SK-N-SH (cell line): ENCODE results near the gene KRTAP5-5. TPM values are rescaled to one million over a fixed set of nuclear protein-coding genes. Genes with fewer than 3 reads are reported as not detected.

Experiments
- CTCF ChIA-PET: fragments of 300-600, 350-600 bp; formaldehyde crosslinking; extraction: SDS; loops from one replicate; lab custom pipeline; 2021; lab: Yijun Ruan, JAX
- POLR2A ChIA-PET: fragments of 350-600 bp; sonication (Branson Sonifier 250); formaldehyde crosslinking; extraction: SDS; loops from one replicate; lab custom pipeline; 2020; ENCODE audit warnings: antibody characterized with exemption, inconsistent platforms; lab: Yijun Ruan, JAX
- DNase-seq: peaks from one replicate; pipeline ENCODE4 v3.0.0; 2012
- H2AFZ ChIP-seq: fragments of 200-600 bp; sonication (generic); 2 replicates; pipeline ENCODE4 v1.8.1; 2016; ENCODE audit warnings: antibody characterized with exemption, mild to moderate bottlenecking, low read depth
- H3F3A ChIP-seq: fragments of 200-600 bp; sonication (generic); replicated peaks from 2 replicates; pipeline ENCODE3; 2016; ENCODE audit warnings: antibody characterized with exemption, mild to moderate bottlenecking; ENCODE audit not compliant: insufficient read depth
- H3K27ac ChIP-seq, 2 experiments: fragments of 200-500 bp in 1 of 2; fragments of 200-600 bp in 1 of 2; sonication (Bioruptor generic) in 1 of 2; sonication (generic), shearing (Covaris generic) in 1 of 2; 2 replicates each; pipeline versions ENCODE4 v1.5.1 to v1.6.1; 2014 to 2016; ENCODE audit warnings: low read depth in 2 of 2, inconsistent platforms in 1 of 2, low read length in 1 of 2, mild to moderate bottlenecking in 1 of 2, mixed read lengths in 1 of 2
- H3K27me3 ChIP-seq: fragments of 200-600 bp; sonication (generic), shearing (Covaris generic); 2 replicates; pipeline ENCODE4 v1.6.1; 2016; ENCODE audit warnings: mixed run types; ENCODE audit not compliant: insufficient read depth
- H3K36me3 ChIP-seq, 2 experiments: fragments of 200-500 bp in 1 of 2; fragments of 200-600 bp in 1 of 2; sonication (Bioruptor generic) in 1 of 2; sonication (generic) in 1 of 2; replicated peaks in 1 of 2; 2 replicates each; pipeline versions ENCODE3 to v1.5.1; 2014 to 2016; ENCODE audit warnings: low read length in 1 of 2, mild to moderate bottlenecking in 1 of 2; ENCODE audit not compliant: insufficient read depth in 2 of 2, control insufficient read depth in 1 of 2
- H3K4me1 ChIP-seq, 2 experiments: fragments of 200-500 bp in 1 of 2; fragments of 200-600 bp in 1 of 2; sonication (Bioruptor generic) in 1 of 2; sonication (generic), shearing (Covaris generic) in 1 of 2; 2 replicates each; pipeline versions ENCODE4 v1.5.1 to v1.6.1; 2014 to 2016; ENCODE audit warnings: low read depth in 1 of 2, low read length in 1 of 2, mixed run types in 1 of 2; ENCODE audit not compliant: insufficient read depth in 2 of 2, control insufficient read depth in 1 of 2
- H3K4me2 ChIP-seq: fragments of 200-600 bp; sonication (generic), shearing (Covaris generic); 2 replicates; pipeline ENCODE4 v1.6.1; 2017; ENCODE audit warnings: mixed run types
- H3K4me3 ChIP-seq, 2 experiments: fragments of 200-500 bp in 1 of 2; fragments of 200-600 bp in 1 of 2; sonication (Bioruptor generic) in 1 of 2; sonication (generic), shearing (Covaris generic) in 1 of 2; 2 replicates each; pipeline versions ENCODE4 v1.5.1 to v1.8.1; 2014 to 2016; ENCODE audit warnings: low read depth in 2 of 2, inconsistent platforms in 1 of 2, low read length in 1 of 2, mild to moderate bottlenecking in 1 of 2, mixed read lengths in 1 of 2, moderate library complexity in 1 of 2
- H3K79me2 ChIP-seq: fragments of 200-600 bp; sonication (generic); 2 replicates; pipeline ENCODE4 v1.8.1; 2017; ENCODE audit warnings: mild to moderate bottlenecking; ENCODE audit not compliant: insufficient read depth
- H3K9ac ChIP-seq: fragments of 200-600 bp; sonication (generic); 2 replicates; pipeline ENCODE4 v1.6.1; 2017; ENCODE audit warnings: mixed run types
- H3K9me2 ChIP-seq: fragments of 200-600 bp; sonication (generic); 2 replicates; pipeline ENCODE4 v1.6.1; 2017; ENCODE audit warnings: mixed run types
- H3K9me3 ChIP-seq: fragments of 200-600 bp; sonication (generic); 2 replicates; pipeline ENCODE4 v1.6.1; 2017; ENCODE audit warnings: mixed run types, mild to moderate bottlenecking, moderate library complexity
- H4K20me1 ChIP-seq: fragments of 200-600 bp; sonication (generic); 2 replicates; pipeline ENCODE4 v1.6.1; 2017; ENCODE audit warnings: mild to moderate bottlenecking, mixed run types; ENCODE audit not compliant: insufficient read depth
- GABPA ChIP-seq: IDR thresholded peaks from 2 replicates; pipeline ENCODE4 v1.4.0; 2012; ENCODE audit warnings: low read depth, mild to moderate bottlenecking
- TCF12 ChIP-seq: IDR thresholded peaks from 2 replicates; pipeline ENCODE4 v1.4.0; 2012
- WGBS: methylation state at CpG from one replicate; pipeline ENCODE4 v1.1.6; 2017; ENCODE audit warnings: low lambda C conversion rate; 5-methylcytosine and 5-hydroxymethylcytosine counted together
- polyA plus RNA-seq, 3 experiments: library from polyadenylated mRNA; depleted of rRNA; stranded (reverse); fragments of >200 nt; gene quantifications; 2 replicates each; pipeline ENCODE4 v1.2.3, GENCODE V29; 2012
- TF ChIP-seq, protein P1 (sequence below): IDR thresholded peaks from 2 replicates; pipeline ENCODE4 v1.4.0; 2012; ENCODE audit warnings: low read depth, borderline replicate concordance
- TF ChIP-seq, protein P2 (sequence below): IDR thresholded peaks from 2 replicates; pipeline ENCODE4; 2012

KRTAP5-5 gene
- polyA plus RNA-seq, 1 of the 3 experiments (the other 2 are of a cell fraction), result not detected

DNA sequence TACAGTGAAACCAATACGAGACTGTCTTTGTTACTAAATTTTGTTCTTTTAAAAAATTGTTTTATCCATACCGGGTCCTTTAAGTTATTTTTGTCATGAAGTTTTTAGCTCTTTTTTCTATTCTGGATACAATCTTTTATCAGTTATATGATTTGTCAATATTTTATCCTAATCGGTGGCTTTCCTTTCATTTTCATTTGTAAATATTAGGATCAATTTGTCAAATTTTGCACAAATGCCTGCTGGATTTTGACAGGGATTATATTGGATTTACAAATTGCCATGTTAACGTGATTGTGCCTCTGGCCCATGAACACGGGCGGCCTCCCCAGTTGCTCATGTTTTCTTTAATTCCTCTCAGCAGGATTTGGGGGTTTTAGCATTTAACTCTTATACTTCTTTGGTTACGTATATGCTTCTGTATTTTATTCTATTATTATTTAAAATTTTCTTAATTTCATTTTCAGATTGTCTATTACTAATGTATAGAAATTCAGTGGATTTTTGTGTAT is 46.7 kb downstream of the KRTAP5-5 start:
- TF ChIP-seq, protein P1, sequence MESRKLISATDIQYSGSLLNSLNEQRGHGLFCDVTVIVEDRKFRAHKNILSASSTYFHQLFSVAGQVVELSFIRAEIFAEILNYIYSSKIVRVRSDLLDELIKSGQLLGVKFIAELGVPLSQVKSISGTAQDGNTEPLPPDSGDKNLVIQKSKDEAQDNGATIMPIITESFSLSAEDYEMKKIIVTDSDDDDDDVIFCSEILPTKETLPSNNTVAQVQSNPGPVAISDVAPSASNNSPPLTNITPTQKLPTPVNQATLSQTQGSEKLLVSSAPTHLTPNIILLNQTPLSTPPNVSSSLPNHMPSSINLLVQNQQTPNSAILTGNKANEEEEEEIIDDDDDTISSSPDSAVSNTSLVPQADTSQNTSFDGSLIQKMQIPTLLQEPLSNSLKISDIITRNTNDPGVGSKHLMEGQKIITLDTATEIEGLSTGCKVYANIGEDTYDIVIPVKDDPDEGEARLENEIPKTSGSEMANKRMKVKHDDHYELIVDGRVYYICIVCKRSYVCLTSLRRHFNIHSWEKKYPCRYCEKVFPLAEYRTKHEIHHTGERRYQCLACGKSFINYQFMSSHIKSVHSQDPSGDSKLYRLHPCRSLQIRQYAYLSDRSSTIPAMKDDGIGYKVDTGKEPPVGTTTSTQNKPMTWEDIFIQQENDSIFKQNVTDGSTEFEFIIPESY, result no peak
- TF ChIP-seq, protein P2, sequence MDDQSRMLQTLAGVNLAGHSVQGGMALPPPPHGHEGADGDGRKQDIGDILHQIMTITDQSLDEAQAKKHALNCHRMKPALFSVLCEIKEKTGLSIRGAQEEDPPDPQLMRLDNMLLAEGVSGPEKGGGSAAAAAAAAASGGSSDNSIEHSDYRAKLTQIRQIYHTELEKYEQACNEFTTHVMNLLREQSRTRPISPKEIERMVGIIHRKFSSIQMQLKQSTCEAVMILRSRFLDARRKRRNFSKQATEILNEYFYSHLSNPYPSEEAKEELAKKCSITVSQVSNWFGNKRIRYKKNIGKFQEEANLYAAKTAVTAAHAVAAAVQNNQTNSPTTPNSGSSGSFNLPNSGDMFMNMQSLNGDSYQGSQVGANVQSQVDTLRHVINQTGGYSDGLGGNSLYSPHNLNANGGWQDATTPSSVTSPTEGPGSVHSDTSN, result no peak
- Histone ChIP-seq H3K27ac (no peak overlapping the region), H3K9ac (no peak overlapping the region), H4K20me1 (no peaks in the 10 kb centered on the region), H3K4me1 (no peaks in the 10 kb centered on the region), H3K27me3 (no peaks in the 10 kb centered on the region; the same call in 1 of the 2 replicates), H3K79me2 (no peaks in the 10 kb centered on the region), H3K4me3 (no peak overlapping the region), H2AFZ (no peak overlapping the region), H3K9me3 (no peaks in the 10 kb centered on the region), H3K9me2 (no peaks in the 10 kb centered on the region), H3K36me3 (no peaks in the 10 kb centered on the region), H3F3A (no peaks in the 10 kb centered on the region), H3K4me2 (no peak overlapping the region)
- ChIA-PET POLR2A (no interaction called here), CTCF (interaction anchor here (0.6 to 14.1 kb wide), 6 partner anchors 17 to 480 kb away, joined by 3 to 101 read pairs (median 7); no protein-coding TSS in a partner anchor)
- DNase-seq, result no peak
- 62% methylated on average over 7 of the region's 7 CpGs for WGBS

DNA sequence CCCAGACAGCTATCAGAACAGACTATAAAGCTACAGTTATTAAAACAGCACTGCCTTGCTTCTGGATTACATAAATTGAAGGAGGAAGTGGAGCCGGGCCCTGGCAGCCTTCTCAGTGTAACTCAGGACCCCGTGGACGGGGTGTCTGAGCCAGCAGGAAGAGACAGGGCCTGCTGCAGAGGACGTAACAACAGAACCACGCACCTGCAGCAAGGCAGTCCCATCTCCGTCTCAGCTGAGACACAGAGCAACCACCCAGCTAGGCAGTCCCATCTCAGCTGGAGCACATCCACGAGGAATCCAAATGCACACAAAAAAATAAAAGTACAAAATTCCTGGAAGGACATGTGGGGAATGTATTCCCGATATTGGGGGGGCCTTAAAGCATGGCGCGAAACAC is 50.3 kb downstream of the KRTAP5-5 start:
- no peaks in the 10 kb centered on the region for H3F3A ChIP-seq
- no peak overlapping the region for H3K27ac ChIP-seq
- H3K4me3 ChIP-seq, result no peak overlapping the region
- H3K9ac ChIP-seq, result no peak overlapping the region
- no peaks in the 10 kb centered on the region for H3K36me3 ChIP-seq
- DNase-seq, result no peak
- H2AFZ ChIP-seq, result no peak overlapping the region
- CTCF ChIA-PET, result interaction anchor here (0.9 to 14.1 kb wide), 6 partner anchors 13 to 471 kb away, joined by 3 to 101 read pairs (median 26); no protein-coding TSS in a partner anchor
- TF ChIP-seq, protein P1, result no peak
- TF ChIP-seq TCF12 (no peak), GABPA (no peak)
- no peaks in the 10 kb centered on the region for H3K4me1 ChIP-seq
- POLR2A ChIA-PET, result no interaction called here
- no peaks in the 10 kb centered on the region for H3K79me2 ChIP-seq
- WGBS, result 48% methylated on average over 10 of the region's 10 CpGs
- no peaks in the 10 kb centered on the region; the same call in 1 of the 2 replicates for H3K27me3 ChIP-seq
- H4K20me1 ChIP-seq, result no peaks in the 10 kb centered on the region
- no peaks in the 10 kb centered on the region for H3K9me2 ChIP-seq
- no peak overlapping the region for H3K4me2 ChIP-seq
- H3K9me3 ChIP-seq, result no peaks in the 10 kb centered on the region

Other genes starting within 250 kb of the KRTAP5-5 start
- gene BRSK2, start 239.8 kb upstream of the KRTAP5-5 start, polyA plus RNA-seq (2012; rRNA removed), result 0.64 and 0.80 TPM in 2 replicates
- gene MOB2, start 143.0 kb upstream of the KRTAP5-5 start, polyA plus RNA-seq (2012; rRNA removed), result 45.8 and 52.1 TPM in 2 replicates
- gene DUSP8, start 57.5 kb upstream of the KRTAP5-5 start, polyA plus RNA-seq (2012; rRNA removed), result 2.0 and 2.2 TPM in 2 replicates
- not detected in 2 replicates for gene KRTAP5-1, start 44.5 kb upstream of the KRTAP5-5 start, polyA plus RNA-seq (2012; rRNA removed)
- gene KRTAP5-2, start 31.5 kb upstream of the KRTAP5-5 start, polyA plus RNA-seq (2012; rRNA removed), result not detected in 2 replicates
- gene KRTAP5-3, start 21.3 kb upstream of the KRTAP5-5 start, polyA plus RNA-seq (2012; rRNA removed), result not detected in 2 replicates
- not detected in 2 replicates for gene KRTAP5-4, start 7.6 kb upstream of the KRTAP5-5 start, polyA plus RNA-seq (2012; rRNA removed)
- not detected in 2 replicates for gene KRTAP5-6, start 67.4 kb downstream of the KRTAP5-5 start, polyA plus RNA-seq (2012; rRNA removed)
- 0.21 and 0.31 TPM in 2 replicates for gene IFITM10, start 120.8 kb downstream of the KRTAP5-5 start, polyA plus RNA-seq (2012; rRNA removed)
- gene CTSD, start 134.2 kb downstream of the KRTAP5-5 start, polyA plus RNA-seq (2012; rRNA removed), result 93.0 and 187 TPM in 2 replicates
- not detected in 2 replicates for gene SYT8, start 205.2 kb downstream of the KRTAP5-5 start, polyA plus RNA-seq (2012; rRNA removed)
- not detected in 2 replicates for gene TNNI2, start 209.2 kb downstream of the KRTAP5-5 start, polyA plus RNA-seq (2012; rRNA removed)
- 0.34 and 0.38 TPM in 2 replicates for gene LSP1, start 223.3 kb downstream of the KRTAP5-5 start, polyA plus RNA-seq (2012; rRNA removed)